Measurements from ENCODE around the gene FAM111B. TPM values are rescaled to one million over a fixed set of nuclear protein-coding genes. Genes with fewer than 3 reads are reported as not detected.
"Not testable (repeated sequence)": the region's sequence is repeated elsewhere in the genome, so short reads cannot be mapped to it uniquely, and the experiment has no call there.

FAM111B gene
- polyA plus RNA-seq, 1 donor (not counting 4 experiments of a cell fraction or from before 2014, with no cell fraction given): 5.3 TPM

- peaks cover 6% of the 10 kb centered on the region for H3K4me1 ChIP-seq (ENCODE audit: control insufficient read depth, extremely low read depth, insufficient read depth, low read length)
- no peak for TF ChIP-seq EZH2 (IDR thresholded peaks at IDR 0.05; ENCODE audit: low read length)
- no peak for TF ChIP-seq CTCF (optimal IDR thresholded peaks at IDR 0.05 in 1 of 3, IDR thresholded peaks at IDR 0.05 in 1 of 3, conservative IDR thresholded peaks at IDR 0.05 in 1 of 3; ENCODE audit: extremely low read depth in 1 of 3, insufficient read depth in 2 of 3, low read length in 3 of 3)
- no peak overlapping the region for H3K4me2 ChIP-seq (ENCODE audit: control insufficient read depth, extremely low read depth, insufficient read depth, low read depth, low read length)
- H3K36me3 ChIP-seq (ENCODE audit: control insufficient read depth in 2 of 2, extremely low read depth in 1 of 2, insufficient read depth in 2 of 2, low read length in 2 of 2): no peaks in the 10 kb centered on the region
- no peaks in the 10 kb centered on the region for H4K20me1 ChIP-seq (ENCODE audit: control insufficient read depth, extremely low read depth, insufficient read depth, low read length)
- peaks cover 2% of the 10 kb centered on the region for H3K9me1 ChIP-seq (ENCODE audit: control insufficient read depth, extremely low read depth, insufficient read depth, low read length)
- dilution Hi-C loops (cut with MboI; ENCODE audit: extremely low pct_ligation_motif_present, low sequenced_read_pairs): no loop called here
- no peak overlapping the region for H3K4me3 ChIP-seq (ENCODE audit: control insufficient read depth in 2 of 3, extremely low read depth in 1 of 3, insufficient read depth in 2 of 3, low read depth in 1 of 3, low read length in 3 of 3)
- no peak overlapping the region for H3K9ac ChIP-seq (ENCODE audit: control insufficient read depth, extremely low read depth, insufficient read depth, low read length)
- no peak overlapping the region for H3K27ac ChIP-seq (ENCODE audit: control insufficient read depth, insufficient read depth, low read length)
- DNase-seq (ENCODE audit: low read depth, low spot score): no peak
- no peaks in the 10 kb centered on the region for H3K79me2 ChIP-seq (ENCODE audit: control insufficient read depth, insufficient read depth, low read length)
- no peak for FAIRE-seq
- no peak overlapping the region for H2AFZ ChIP-seq (ENCODE audit: control insufficient read depth, low read length)
- H3K27me3 ChIP-seq (ENCODE audit: control insufficient read depth, extremely low read depth, insufficient read depth, low read length): no peaks in the 10 kb centered on the region
- H3K9me3 ChIP-seq (ENCODE audit: control insufficient read depth, low read depth, low read length): no peaks in the 10 kb centered on the region
Observed at GRCh38 chr11:59119826-59120225, 12.8 kb downstream of the FAM111B start.

- peaks cover 0 to 6% of the 10 kb centered on the region in 2 experiments for H3K36me3 ChIP-seq (ENCODE audit: control insufficient read depth in 2 of 2, extremely low read depth in 1 of 2, insufficient read depth in 2 of 2, low read length in 2 of 2)
- no peaks in the 10 kb centered on the region for H3K4me1 ChIP-seq (ENCODE audit: control insufficient read depth, extremely low read depth, insufficient read depth, low read length)
- H3K27me3 ChIP-seq (ENCODE audit: control insufficient read depth, extremely low read depth, insufficient read depth, low read length): no peaks in the 10 kb centered on the region
- FAIRE-seq (peak; percentile 64), DNase-seq (ENCODE audit: low read depth, low spot score) (no peak)
- H3K9ac ChIP-seq (ENCODE audit: control insufficient read depth, extremely low read depth, insufficient read depth, low read length): no peak overlapping the region
- no peaks in the 10 kb centered on the region for H3K9me3 ChIP-seq (ENCODE audit: control insufficient read depth, low read depth, low read length)
- peak overlapping the region; percentile 75 for H2AFZ ChIP-seq (ENCODE audit: control insufficient read depth, low read length)
- TF ChIP-seq EZH2 (IDR thresholded peaks at IDR 0.05; ENCODE audit: low read length) (no peak), CTCF (optimal IDR thresholded peaks at IDR 0.05 in 1 of 3, IDR thresholded peaks at IDR 0.05 in 1 of 3, conservative IDR thresholded peaks at IDR 0.05 in 1 of 3; ENCODE audit: extremely low read depth in 1 of 3, insufficient read depth in 2 of 3, low read length in 3 of 3) (peak; percentile 97 to 99 (median 98))
- peaks cover under 1% of the 10 kb centered on the region for H3K79me2 ChIP-seq (ENCODE audit: control insufficient read depth, insufficient read depth, low read length)
- H3K4me2 ChIP-seq (ENCODE audit: control insufficient read depth, extremely low read depth, insufficient read depth, low read depth, low read length): peak overlapping the region; percentile 42
- no peaks in the 10 kb centered on the region for H3K9me1 ChIP-seq (ENCODE audit: control insufficient read depth, extremely low read depth, insufficient read depth, low read length)
- no peak overlapping the region for H3K27ac ChIP-seq (ENCODE audit: control insufficient read depth, insufficient read depth, low read length)
- H3K4me3 ChIP-seq (ENCODE audit: control insufficient read depth in 2 of 3, extremely low read depth in 1 of 3, insufficient read depth in 2 of 3, low read depth in 1 of 3, low read length in 3 of 3): peak overlapping the region in 1 of 3 experiments; percentile 29
- no peaks in the 10 kb centered on the region for H4K20me1 ChIP-seq (ENCODE audit: control insufficient read depth, extremely low read depth, insufficient read depth, low read length)
- dilution Hi-C loops (cut with MboI; ENCODE audit: extremely low pct_ligation_motif_present, low sequenced_read_pairs): no loop called here
Observed at GRCh38 chr11:59135648-59136461, 28.8 kb downstream of the FAM111B start.

- H3K4me1 ChIP-seq (ENCODE audit: control insufficient read depth, extremely low read depth, insufficient read depth, low read length); H3K79me2 ChIP-seq (ENCODE audit: control insufficient read depth, insufficient read depth, low read length); H3K4me2 ChIP-seq (ENCODE audit: control insufficient read depth, extremely low read depth, insufficient read depth, low read depth, low read length); DNase-seq (ENCODE audit: low read depth, low spot score); H3K4me3 ChIP-seq (ENCODE audit: control insufficient read depth in 2 of 3, extremely low read depth in 1 of 3, insufficient read depth in 2 of 3, low read depth in 1 of 3, low read length in 3 of 3); H3K9me1 ChIP-seq (ENCODE audit: control insufficient read depth, extremely low read depth, insufficient read depth, low read length); dilution Hi-C loops (cut with MboI; ENCODE audit: extremely low pct_ligation_motif_present, low sequenced_read_pairs); H2AFZ ChIP-seq (ENCODE audit: control insufficient read depth, low read length); H3K9ac ChIP-seq (ENCODE audit: control insufficient read depth, extremely low read depth, insufficient read depth, low read length); H3K27me3 ChIP-seq (ENCODE audit: control insufficient read depth, extremely low read depth, insufficient read depth, low read length); FAIRE-seq; H3K9me3 ChIP-seq (ENCODE audit: control insufficient read depth, low read depth, low read length); H4K20me1 ChIP-seq (ENCODE audit: control insufficient read depth, extremely low read depth, insufficient read depth, low read length); H3K27ac ChIP-seq (ENCODE audit: control insufficient read depth, insufficient read depth, low read length); H3K36me3 ChIP-seq (ENCODE audit: control insufficient read depth in 2 of 2, extremely low read depth in 1 of 2, insufficient read depth in 2 of 2, low read length in 2 of 2): not testable (repeated sequence)
Observed at GRCh38 chr11:59136551-59136950, 29.5 kb downstream of the FAM111B start.
